Hepatocyte (in vitro differentiated cells): ENCODE measurements around the gene COX4I1. TPM values are rescaled to one million over a fixed set of nuclear protein-coding genes. Genes with fewer than 3 reads are reported as not detected.

Source experiments
- DNase-seq: peaks from one replicate; pipeline ENCODE4 v3.0.0-alpha.2; 2016; ENCODE audit warnings: low spot score
- H2AFZ ChIP-seq: fragments of 200-600 bp; sonication (generic); 2 replicates; pipeline ENCODE4 v1.6.0; 2016; ENCODE audit warnings: antibody characterized with exemption, mild to moderate bottlenecking
- H3K27ac ChIP-seq: fragments of 200-600 bp; sonication (generic); 2 replicates; pipeline ENCODE4 v1.5.1; 2016; ENCODE audit warnings: mild to moderate bottlenecking
- H3K27me3 ChIP-seq: fragments of 200-600 bp; sonication (generic); 2 replicates; pipeline ENCODE4 v1.6.1; 2016
- H3K36me3 ChIP-seq: fragments of 200-600 bp; sonication (generic); replicated peaks from 2 replicates; pipeline ENCODE4 v1.5.1; 2016; ENCODE audit warnings: low read depth; ENCODE audit not compliant: insufficient read depth
- H3K4me1 ChIP-seq: fragments of 200-600 bp; sonication (generic); 2 replicates; pipeline ENCODE4 v1.5.1; 2016; ENCODE audit warnings: mild to moderate bottlenecking, moderate library complexity; ENCODE audit not compliant: insufficient read depth
- H3K4me2 ChIP-seq: fragments of 200-600 bp; sonication (generic); 2 replicates; pipeline ENCODE4 v1.6.0; 2016
- H3K4me3 ChIP-seq: fragments of 200-600 bp; sonication (generic); 2 replicates; pipeline ENCODE4 v1.5.1; 2016; ENCODE audit warnings: mild to moderate bottlenecking
- H3K79me2 ChIP-seq: fragments of 200-600 bp; sonication (generic); 2 replicates; pipeline ENCODE4 v1.6.0; 2017; ENCODE audit warnings: mild to moderate bottlenecking
- H3K9me2 ChIP-seq: fragments of 200-600 bp; sonication (generic); replicated peaks from 2 replicates; pipeline ENCODE4 v1.6.0; 2017; ENCODE audit warnings: mild to moderate bottlenecking; ENCODE audit not compliant: insufficient read depth
- H3K9me3 ChIP-seq: fragments of 200-600 bp; sonication (generic); 2 replicates; pipeline ENCODE4 v1.5.1; 2016; ENCODE audit warnings: low read depth, mild to moderate bottlenecking
- H4K20me1 ChIP-seq: fragments of 200-600 bp; sonication (generic); 2 replicates; pipeline ENCODE4 v1.6.0; 2016; ENCODE audit warnings: mild to moderate bottlenecking; ENCODE audit not compliant: insufficient read depth, poor library complexity, severe bottlenecking
- CTCF ChIP-seq: fragments of 200-600 bp; sonication (generic); IDR thresholded peaks from 2 replicates; pipeline ENCODE4 v1.5.1; 2016; ENCODE audit warnings: antibody characterized with exemption, mild to moderate bottlenecking; ENCODE audit not compliant: poor library complexity
- EZH2 ChIP-seq: fragments of 200-600 bp; sonication (generic); IDR thresholded peaks from 2 replicates; pipeline ENCODE4 v1.6.1; 2016; ENCODE audit warnings: antibody characterized with exemption, mild to moderate bottlenecking, borderline replicate concordance
- EZH2phosphoT487 ChIP-seq: fragments of 200-600 bp; sonication (generic); IDR thresholded peaks from one replicate; pipeline ENCODE4 v1.6.1; 2018; ENCODE audit warnings: antibody characterized with exemption, mild to moderate bottlenecking, low read depth, moderate library complexity; ENCODE audit not compliant: unreplicated experiment, severe bottlenecking
- WGBS: methylation state at CpG from one replicate; pipeline ENCODE4 v1.1.6; 2016; ENCODE audit warnings: low lambda C conversion rate; ENCODE audit errors: missing lambda C conversion rate; 5-methylcytosine and 5-hydroxymethylcytosine counted together
- polyA plus RNA-seq: library from polyadenylated mRNA; unstranded; fragments of >200 nt; fragmentation: Nextera tagmentation; extraction: Ambion mirVana; gene quantifications from 2 replicates; pipeline ENCODE4 v1.2.1, GENCODE V29; 2016
- total RNA-seq: library from RNA; depleted of rRNA; stranded (reverse); fragments of >200 nt; gene quantifications from 2 replicates; pipeline ENCODE4 v1.2.3, GENCODE V29; 2014

Gene COX4I1
- total and polyA plus RNA-seq, 2 experiments from 2014 or later, result 449 to 655 TPM

GRCh38 chr16:85851034-85851785, 51.7 kb downstream of the COX4I1 start:
- H3K4me3 ChIP-seq, result no peak overlapping the region
- no peaks in the 10 kb centered on the region for H3K9me3 ChIP-seq
- TF ChIP-seq CTCF, result no peak
- no peak for TF ChIP-seq EZH2phosphoT487
- TF ChIP-seq EZH2, result no peak
- WGBS, result 81% methylated on average over 15 of the region's 15 CpGs
- H2AFZ ChIP-seq, result no peak overlapping the region
- H3K9me2 ChIP-seq, result no peaks in the 10 kb centered on the region
- no peak overlapping the region for H3K4me2 ChIP-seq
- H4K20me1 ChIP-seq, result no peaks in the 10 kb centered on the region
- H3K36me3 ChIP-seq, result no peaks in the 10 kb centered on the region
- no peaks in the 10 kb centered on the region for H3K79me2 ChIP-seq
- no peak for DNase-seq
- no peak overlapping the region for H3K27ac ChIP-seq
- H3K4me1 ChIP-seq, result peaks cover 7% of the 10 kb centered on the region
- no peaks in the 10 kb centered on the region for H3K27me3 ChIP-seq

GRCh38 chr16:85853547-85854545, 54.4 kb downstream of the COX4I1 start:
- Histone ChIP-seq H3K4me2 (no peak overlapping the region), H3K9me3 (no peaks in the 10 kb centered on the region), H3K4me1 (no peaks in the 10 kb centered on the region), H2AFZ (no peak overlapping the region), H3K27ac (no peak overlapping the region), H4K20me1 (no peaks in the 10 kb centered on the region), H3K9me2 (no peaks in the 10 kb centered on the region), H3K36me3 (no peaks in the 10 kb centered on the region), H3K79me2 (no peaks in the 10 kb centered on the region), H3K27me3 (no peaks in the 10 kb centered on the region), H3K4me3 (no peak overlapping the region)
- DNase-seq, result no peak
- WGBS, result 91% methylated on average over 16 of the region's 16 CpGs
- TF ChIP-seq CTCF (no peak), EZH2 (no peak), EZH2phosphoT487 (no peak)

GRCh38 chr16:85854935-85855334, 55.4 kb downstream of the COX4I1 start:
- DNase-seq, result no peak
- Histone ChIP-seq H3K36me3 (no peaks in the 10 kb centered on the region), H3K27me3 (no peaks in the 10 kb centered on the region), H3K9me2 (no peaks in the 10 kb centered on the region), H4K20me1 (no peaks in the 10 kb centered on the region), H3K4me2 (no peak overlapping the region), H3K27ac (no peak overlapping the region), H3K4me3 (no peak overlapping the region), H2AFZ (no peak overlapping the region), H3K4me1 (no peaks in the 10 kb centered on the region), H3K9me3 (no peaks in the 10 kb centered on the region), H3K79me2 (no peaks in the 10 kb centered on the region)
- TF ChIP-seq EZH2 (no peak), EZH2phosphoT487 (no peak), CTCF (no peak)
- 100% methylated on average over 1 of the region's 1 CpG for WGBS
